ENCODE measurements around the gene SINHCAF. TPM values are rescaled to one million over a fixed set of nuclear protein-coding genes. Genes with fewer than 3 reads are reported as not detected.
"Not testable (repeated sequence)": the region's sequence is repeated elsewhere in the genome, so short reads cannot be mapped to it uniquely, and the experiment has no call there.

SINHCAF gene
- total RNA-seq, 1 experiment from 2014 or later, result 211 TPM

- in situ Hi-C loops (cut with HindIII; ENCODE audit: low sequenced_read_pairs), result no loop called here
- peak; percentile 59 for DNase-seq (ENCODE audit: low spot score)
These were observed 87.1 kb downstream of the SINHCAF start for GRCh38 chr12:31238764-31239387.

DNA sequence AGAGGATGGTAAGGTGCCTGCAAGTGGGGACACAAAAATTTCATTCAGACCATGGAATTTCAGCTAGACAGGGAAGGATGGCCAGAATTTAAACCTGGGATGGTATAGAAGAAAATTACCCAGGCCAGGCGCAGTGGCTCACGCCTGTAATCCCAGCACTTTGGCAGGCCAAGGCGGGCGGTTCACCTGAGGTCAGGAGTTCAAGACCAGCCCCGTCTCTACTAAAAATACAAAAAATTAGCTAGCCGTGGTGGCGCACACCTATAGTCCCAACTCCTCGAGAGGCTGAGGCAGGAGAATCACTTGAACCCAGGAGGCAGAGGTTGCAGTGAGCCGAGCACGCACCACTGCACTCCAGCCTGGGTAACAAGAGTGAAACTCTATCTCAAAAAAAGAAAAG is 87.6 kb downstream of the SINHCAF start:
- DNase-seq (ENCODE audit: low spot score); in situ Hi-C loops (cut with HindIII; ENCODE audit: low sequenced_read_pairs): not testable (repeated sequence)

- DNase-seq (ENCODE audit: low spot score), result no peak
- in situ Hi-C loops (cut with HindIII; ENCODE audit: low sequenced_read_pairs), result no loop called here
These were observed 88.8 kb downstream of the SINHCAF start for GRCh38 chr12:31236998-31237637.

DNA sequence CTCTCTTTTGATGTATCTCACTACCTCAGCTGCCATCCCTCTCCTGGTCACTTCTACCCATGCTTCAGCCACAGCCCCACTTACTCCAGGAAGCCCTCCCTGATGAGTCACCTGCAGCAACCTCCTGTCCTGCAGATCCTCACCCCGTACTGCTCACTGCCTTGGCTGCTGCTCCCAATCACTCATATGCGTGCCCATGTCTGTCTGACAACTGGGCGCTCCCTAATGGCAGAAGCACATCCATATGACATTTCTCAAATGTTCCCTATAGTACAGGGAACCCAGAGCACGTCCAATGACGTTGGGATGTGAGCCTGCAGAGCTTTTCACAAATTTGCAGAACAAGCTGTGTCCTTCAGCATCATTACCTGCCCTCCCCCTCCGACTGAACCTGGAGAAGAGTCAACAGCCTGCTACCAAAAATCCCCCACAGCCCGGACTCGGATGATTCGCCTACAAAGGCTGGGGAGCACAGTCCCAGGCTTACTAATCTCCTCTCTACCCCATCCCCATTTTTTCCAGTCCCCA is 90.0 kb downstream of the SINHCAF start:
- in situ Hi-C loops (cut with HindIII; ENCODE audit: low sequenced_read_pairs), result no loop called here
- DNase-seq (ENCODE audit: low spot score), result no peak

DNA sequence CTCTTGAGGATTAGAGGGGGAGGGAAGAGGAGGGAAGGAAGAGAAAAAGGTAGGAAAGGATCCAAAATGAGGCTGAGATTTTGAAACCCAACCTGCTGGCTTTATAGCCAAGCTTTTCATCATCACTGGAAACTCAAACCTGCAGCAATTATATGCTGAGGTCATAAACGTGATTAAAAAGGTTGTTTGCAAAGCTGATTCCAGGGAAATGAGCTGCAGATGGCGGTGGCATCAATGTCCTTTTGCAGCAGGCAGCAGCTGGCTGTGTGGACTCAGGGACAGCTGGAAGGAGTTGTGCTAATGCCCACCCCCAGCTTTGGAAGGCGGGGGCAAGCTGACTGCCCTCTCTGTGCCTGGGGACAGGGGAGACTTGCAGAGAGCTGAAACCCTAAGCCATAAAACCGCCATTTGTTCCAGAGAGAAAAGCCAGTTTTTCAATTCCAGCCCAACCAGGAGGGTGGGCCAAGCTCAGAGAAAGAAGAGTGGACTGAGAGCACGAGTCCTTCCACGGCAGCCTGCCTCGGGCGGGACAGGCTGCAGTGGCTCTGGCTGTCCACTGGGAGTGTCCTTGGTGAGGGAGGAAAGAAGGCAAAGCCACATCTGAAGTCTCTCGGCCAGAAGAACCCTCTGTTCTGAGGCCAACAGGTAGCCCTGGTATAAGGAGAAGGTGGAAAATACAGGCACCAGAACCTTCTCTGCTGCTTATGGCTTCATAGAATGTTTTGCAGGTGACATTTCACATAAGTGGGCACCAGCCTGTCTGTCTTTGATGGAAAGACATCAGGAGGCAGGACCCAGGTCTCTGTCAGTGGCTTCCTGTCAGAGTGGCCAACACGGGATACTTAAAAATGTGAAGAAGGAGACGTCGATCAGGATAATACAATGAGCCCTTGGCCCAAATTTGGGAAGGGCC is 90.7 kb downstream of the SINHCAF start:
- in situ Hi-C loops (cut with HindIII; ENCODE audit: low sequenced_read_pairs), result no loop called here
- DNase-seq (ENCODE audit: low spot score), result peak; percentile 30

DNA sequence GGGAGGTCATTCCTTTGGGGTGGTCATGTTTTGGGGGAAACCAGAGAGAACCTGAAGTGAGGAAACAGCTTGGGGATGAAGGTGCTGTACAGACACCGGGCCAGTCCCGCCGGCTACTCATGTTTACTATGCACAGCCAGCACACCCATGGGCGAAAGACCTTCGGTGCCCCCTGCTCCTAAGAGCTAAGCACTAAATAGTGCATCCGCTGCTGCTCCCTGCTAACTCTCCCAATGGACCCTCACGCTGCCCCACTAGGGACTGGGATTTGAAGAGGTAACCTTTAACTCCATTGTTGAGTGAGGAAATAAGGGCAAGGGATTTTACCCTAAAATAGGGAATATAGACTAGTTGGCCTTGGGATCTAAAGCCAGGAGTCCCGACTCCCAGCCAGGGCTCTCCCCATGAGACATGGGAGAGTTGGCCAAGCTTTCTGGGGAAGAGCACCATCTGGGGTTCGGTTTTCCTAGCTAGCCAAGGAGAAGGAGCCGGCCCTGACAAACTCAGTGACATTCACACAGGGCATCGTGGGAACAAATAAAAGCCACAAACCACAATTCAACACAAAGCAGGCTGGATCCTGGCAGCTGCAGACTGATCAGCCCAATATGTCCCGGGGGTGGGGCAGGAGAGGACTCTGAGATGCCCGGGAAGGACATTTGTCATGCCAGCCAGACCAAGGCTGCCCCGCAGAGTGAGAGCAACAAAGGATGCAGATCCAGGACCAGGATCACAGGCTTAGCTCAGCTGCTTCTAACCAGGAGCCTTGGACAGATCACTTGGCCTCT is 91.7 kb downstream of the SINHCAF start:
- in situ Hi-C loops (cut with HindIII; ENCODE audit: low sequenced_read_pairs), result no loop called here
- no peak for DNase-seq (ENCODE audit: low spot score)

DNA sequence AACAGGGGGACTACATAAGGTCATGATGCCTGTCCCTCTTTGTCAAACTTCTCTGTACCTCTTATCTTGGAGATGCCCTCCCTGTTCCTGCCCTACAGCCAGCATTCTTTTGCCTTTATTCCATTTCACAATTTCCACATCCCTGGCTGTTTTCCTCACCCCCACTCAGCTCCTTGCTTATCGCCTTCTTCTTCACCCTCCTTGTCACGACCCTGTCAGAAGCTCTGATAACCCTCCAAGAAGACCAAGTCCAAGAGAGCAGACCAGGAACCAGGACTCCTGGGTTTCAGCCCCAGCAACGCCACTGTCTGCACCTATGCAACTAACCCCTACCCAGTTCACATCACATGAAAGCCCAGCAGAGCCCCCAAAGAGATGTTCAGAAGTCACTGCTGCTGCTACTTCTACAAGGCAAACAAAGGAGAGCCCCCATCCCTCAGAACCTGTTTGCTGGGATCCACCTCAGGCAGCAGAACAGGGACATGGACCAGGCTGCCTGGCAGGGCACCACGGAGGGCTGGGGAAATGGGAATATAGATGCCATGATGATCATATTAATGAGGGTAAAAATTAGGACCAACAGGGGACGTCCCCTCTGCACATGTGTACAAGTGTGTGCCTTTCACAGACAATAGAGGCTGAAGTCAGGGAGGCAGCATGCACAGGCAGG is 92.8 kb downstream of the SINHCAF start:
- in situ Hi-C loops (cut with HindIII; ENCODE audit: low sequenced_read_pairs), result no loop called here
- DNase-seq (ENCODE audit: low spot score), result no peak

DNA sequence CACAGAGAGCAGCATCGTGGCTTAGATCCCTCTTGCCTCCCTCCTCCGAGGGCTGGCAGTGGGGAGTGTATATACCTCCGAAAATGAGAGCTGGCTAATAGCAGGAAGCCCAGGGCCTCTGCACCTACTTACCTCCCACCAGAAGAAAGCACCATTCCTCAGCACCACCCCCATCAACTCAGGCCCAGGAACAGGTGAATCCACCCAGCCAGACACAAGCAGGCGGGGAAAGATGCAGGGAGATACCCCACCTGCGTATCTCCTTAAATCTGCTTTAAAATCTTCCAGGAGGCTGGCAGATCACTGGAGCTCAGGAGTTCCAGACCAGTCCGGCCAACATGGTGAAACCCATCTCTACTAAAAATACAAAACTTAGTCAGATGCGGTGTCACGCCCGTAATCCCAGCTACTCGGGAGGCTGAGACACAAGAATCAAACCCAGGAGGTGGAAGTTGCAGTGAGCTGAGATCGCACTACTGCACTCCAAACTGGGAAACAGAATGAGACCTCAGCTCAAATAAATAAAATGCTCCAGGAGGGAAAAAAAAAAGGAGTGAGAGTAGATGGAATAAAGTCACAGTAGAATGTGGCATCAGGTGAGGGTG is 93.5 kb downstream of the SINHCAF start:
- in situ Hi-C loops (cut with HindIII; ENCODE audit: low sequenced_read_pairs), result no loop called here
- no peak for DNase-seq (ENCODE audit: low spot score)

DNA sequence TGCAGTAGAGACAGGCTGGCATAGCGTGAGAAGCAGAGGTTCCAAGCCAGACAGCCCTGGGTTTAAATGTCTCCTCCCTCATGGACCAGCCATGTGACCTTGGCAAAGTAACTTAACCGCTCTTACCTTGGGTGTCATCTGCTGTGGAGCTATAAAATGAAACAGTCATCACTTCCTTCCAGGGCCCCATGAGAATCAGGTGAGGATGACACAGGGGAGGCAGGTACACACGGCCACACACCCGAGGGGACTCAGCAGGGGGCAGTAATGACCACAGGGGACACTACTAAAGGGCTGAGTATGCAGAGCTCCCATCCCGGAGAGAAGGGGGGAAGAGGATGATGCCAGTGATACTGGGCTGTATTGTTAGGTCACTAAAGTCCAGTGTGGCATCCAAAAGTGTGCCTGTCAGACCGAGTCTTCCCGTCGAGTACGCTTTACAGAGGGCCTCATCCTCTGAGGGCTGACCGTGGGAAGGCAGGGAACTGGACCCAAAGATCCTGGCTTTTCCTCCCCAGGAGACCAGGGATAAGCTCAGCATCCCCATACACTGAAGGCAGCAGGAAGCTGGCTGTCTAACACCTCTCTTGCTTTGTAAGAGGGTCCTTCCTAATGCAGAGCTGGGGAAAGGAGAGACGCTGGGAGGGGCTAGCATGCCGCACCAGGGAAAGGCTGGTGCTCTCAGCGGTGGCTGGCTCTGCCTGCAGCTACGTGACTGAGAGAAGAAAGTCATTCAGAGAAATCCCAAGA is 94.2 kb downstream of the SINHCAF start:
- DNase-seq (ENCODE audit: low spot score), result no peak
- in situ Hi-C loops (cut with HindIII; ENCODE audit: low sequenced_read_pairs), result no loop called here
